K562 (cell line): ENCODE measurements around the gene PITHD1. TPM values are rescaled to one million over a fixed set of nuclear protein-coding genes. Genes with fewer than 3 reads are reported as not detected.

Experiments used
- ATAC-seq: fragments of 200-7000 bp; cut with Tn5 transposase; 3 replicates; pipeline ENCODE4 v1.9.1; 2020; ENCODE audit warnings: moderate library complexity
- BruUV-seq: library from RNA; stranded (reverse); fragments of 400-500 nt; replicated peaks from 2 replicates; lab custom pipeline; 2021; lab: Mats Ljungman, UMichigan
- CTCF ChIA-PET: fragments of 300-600 bp; formaldehyde crosslinking; extraction: SDS; loops from one replicate; lab custom pipeline; 2021; ENCODE audit warnings: low intra/inter-chr PET ratio; lab: Yijun Ruan, JAX
- POLR2A ChIA-PET: fragments of 300-600, 350-650 bp; sonication (Branson Sonifier 250); formaldehyde crosslinking; extraction: SDS; loops from one replicate; lab custom pipeline; 2021; ENCODE audit warnings: antibody characterized with exemption, inconsistent platforms; lab: Yijun Ruan, JAX
- DNase-seq, 4 experiments: peaks; one replicate each; pipeline versions ENCODE4 v3.0.0 to v3.0.0-alpha.2; 2011 to 2018; ENCODE audit warnings: low spot score in 3 of 4, mixed read lengths in 3 of 4; ENCODE audit errors: extremely low read depth in 1 of 4
- FAIRE-seq: peaks from 2 replicates; lab custom pipeline; 2011; peaks lifted over from hg19 to GRCh38; lab: Jason Lieb, UNC
- H2AFZ ChIP-seq: 2 replicates; pipeline ENCODE4 v1.6.0; 2011; ENCODE audit warnings: low read depth, low read length, control low read depth, inconsistent platforms
- H3K27ac ChIP-seq: fragments of 200-600 bp; 3 replicates; pipeline ENCODE4 v1.8.0; 2011; ENCODE audit warnings: low read depth, mild to moderate bottlenecking, control low read depth, inconsistent platforms, low read length, moderate library complexity, mixed read lengths; ENCODE audit errors: extremely low read depth
- H3K27me3 ChIP-seq, 2 experiments: fragments of 300-600 bp in 1 of 2; 2 replicates in 1 of 2; 3 replicates in 1 of 2; pipeline versions ENCODE4 v1.6.0 to v1.8.0; 2011; ENCODE audit warnings: inconsistent platforms in 2 of 2, low read length in 2 of 2, mild to moderate bottlenecking in 1 of 2, mixed read lengths in 1 of 2, moderate library complexity in 1 of 2; ENCODE audit not compliant: control insufficient read depth in 2 of 2, insufficient read depth in 2 of 2
- H3K36me3 ChIP-seq: fragments of 300-600 bp; 3 replicates; pipeline ENCODE4 v1.8.0; 2011; ENCODE audit warnings: mild to moderate bottlenecking, low read length, inconsistent platforms; ENCODE audit not compliant: control insufficient read depth, insufficient read depth
- H3K4me1 ChIP-seq, 2 experiments: fragments of 200-600 bp in 1 of 2; replicated peaks in 1 of 2; 2 replicates in 1 of 2; 3 replicates in 1 of 2; pipeline versions ENCODE4 v1.5.1 to v1.8.0; 2011; ENCODE audit warnings: inconsistent platforms in 2 of 2, low read length in 2 of 2, mild to moderate bottlenecking in 1 of 2, mixed read lengths in 1 of 2, moderate library complexity in 1 of 2; ENCODE audit not compliant: control insufficient read depth in 2 of 2, insufficient read depth in 2 of 2
- H3K4me2 ChIP-seq: 2 replicates; pipeline ENCODE4 v1.6.1; 2011; ENCODE audit warnings: low read length, control low read depth, inconsistent platforms, mixed read lengths; ENCODE audit not compliant: insufficient read depth
- H3K4me3 ChIP-seq: fragments of 200-600 bp; sonication (generic), shearing (Covaris generic); 2 replicates; pipeline ENCODE4 v1.5.1; 2016; ENCODE audit warnings: control low read depth, inconsistent platforms
- H3K79me2 ChIP-seq: fragments of 200-600 bp; 3 replicates; pipeline ENCODE4 v1.8.0; 2011; ENCODE audit warnings: low read length, inconsistent platforms; ENCODE audit not compliant: control insufficient read depth, insufficient read depth
- H3K9ac ChIP-seq, 2 experiments: 2 replicates each; pipeline versions ENCODE4 v1.6.0 to v1.6.1; 2011; ENCODE audit warnings: low read depth in 2 of 2, low read length in 2 of 2, control low read depth in 1 of 2, inconsistent platforms in 1 of 2, mild to moderate bottlenecking in 1 of 2, mixed read lengths in 1 of 2; ENCODE audit not compliant: insufficient read depth in 1 of 2
- H3K9me1 ChIP-seq: one replicate; pipeline ENCODE4 v1.6.0; 2011; ENCODE audit warnings: inconsistent platforms, mild to moderate bottlenecking, low read length, moderate library complexity; ENCODE audit not compliant: control insufficient read depth, insufficient read depth
- H3K9me3 ChIP-seq: replicated peaks from 2 replicates; pipeline ENCODE4 v1.5.1; 2011; ENCODE audit warnings: low read depth, low read length, inconsistent platforms; ENCODE audit not compliant: control insufficient read depth, insufficient read depth
- H4K20me1 ChIP-seq: replicated peaks from 2 replicates; pipeline ENCODE4 v1.6.1; 2011; ENCODE audit warnings: low read length, inconsistent platforms, mixed read lengths; ENCODE audit not compliant: control insufficient read depth, insufficient read depth
- CC2D1A ChIP-seq: fragments of 450-650 bp; IDR thresholded peaks from 2 replicates; pipeline ENCODE4 v1.6.1; 2017; ENCODE audit warnings: mild to moderate bottlenecking
- ETV1 ChIP-seq: fragments of 450-650 bp; conservative IDR thresholded peaks from 2 replicates; pipeline ENCODE4 v1.6.1; 2016; ENCODE audit warnings: missing genetic modification characterization, control low read depth, low read depth, missing compliant biosample characterization
- HDAC1 ChIP-seq, 2 experiments: fragments of 450-650 bp; IDR thresholded peaks; 2 replicates each; pipeline ENCODE4 v1.6.1; 2016 to 2017; ENCODE audit warnings: inconsistent platforms in 1 of 2, mild to moderate bottlenecking in 1 of 2, moderate library complexity in 1 of 2
- MYNN ChIP-seq, 2 experiments: sonication (generic); formaldehyde crosslinking in 1 of 2; IDR thresholded peaks; 2 replicates each; pipeline versions ENCODE4 v1.5.0 to v1.6.1; 2016 to 2020; ENCODE audit warnings: antibody characterized with exemption in 1 of 2, missing genetic modification reagents in 1 of 2
- NR2C1 ChIP-seq, 2 experiments: fragments of 450-650 bp; IDR thresholded peaks; 2 replicates each; pipeline ENCODE4 v1.6.1; 2017; ENCODE audit warnings: mild to moderate bottlenecking in 2 of 2, antibody characterized with exemption in 1 of 2, inconsistent platforms in 1 of 2, missing compliant biosample characterization in 1 of 2, missing genetic modification characterization in 1 of 2
- POLR2G ChIP-seq: fragments of 200-400 bp; formaldehyde crosslinking; IDR thresholded peaks from 2 replicates; pipeline ENCODE4 v1.6.1; 2017; ENCODE audit warnings: low read depth, mild to moderate bottlenecking, antibody characterized with exemption, low read length, moderate library complexity
- ZC3H4 ChIP-seq: sonication (generic); formaldehyde crosslinking; IDR thresholded peaks from 2 replicates; pipeline ENCODE4 v1.9.0; 2021; ENCODE audit warnings: missing genetic modification reagents, borderline replicate concordance
- ZNF12 ChIP-seq: sonication (generic); formaldehyde crosslinking; IDR thresholded peaks from 2 replicates; pipeline ENCODE4 v1.4.0; 2020; ENCODE audit warnings: mild to moderate bottlenecking, missing genetic modification reagents
- ZNF696 ChIP-seq: fragments of 250-450 bp; sonication (Bioruptor Pico); conservative IDR thresholded peaks from 2 replicates; pipeline ENCODE4 v1.4.0; 2020; ENCODE audit warnings: mild to moderate bottlenecking, moderate library complexity
- WGBS: fragments of 100-300 bp; shearing (Covaris generic); methylation state at CpG from one replicate; pipeline ENCODE4 v1.1.6; 2016; ENCODE audit warnings: low coverage, mixed read lengths; ENCODE audit not compliant: insufficient coverage; ENCODE audit errors: missing lambda C conversion rate; 5-methylcytosine and 5-hydroxymethylcytosine counted together
- in situ Hi-C: fragments of 300-500 bp; cut with MboI; formaldehyde crosslinking; loops from 4 replicates; pipeline ENCODE4 v1.15.0; 2018; ENCODE audit warnings: inconsistent platforms, mixed read lengths
- intact Hi-C: fragments of 100-400 bp; cut with micrococcal nuclease; formaldehyde crosslinking; loops from 2 replicates; pipeline ENCODE4 v1.14.2; 2022
- polyA plus RNA-seq, 8 experiments: library from polyadenylated mRNA; depleted of rRNA in 4 of 8; stranded (reverse) in 5 of 8; unstranded in 3 of 8; fragments of >200 nt; fragmentation: Nextera tagmentation in 2 of 8; fragmentation: Illumina TruSeq in 1 of 8; extraction: Ambion mirVana in 2 of 8; extraction: Trizol in 1 of 8; gene quantifications; 2 replicates each; pipeline versions ENCODE4 v1.2.1 to v1.2.3, GENCODE V29; 2011 to 2014; ENCODE audit warnings: inconsistent platforms in 1 of 8, missing spikeins in 1 of 8
- total RNA-seq, 7 experiments: library from RNA; depleted of rRNA in 6 of 7; stranded (reverse); fragments of >200 nt in 6 of 7; fragmentation: Illumina TruSeq in 2 of 7; extraction: Trizol in 2 of 7; gene quantifications; 2 replicates each; pipeline versions ENCODE4 v1.2.1 to v1.2.3, GENCODE V29; 2011 to 2021; ENCODE audit warnings: low replicate concordance in 1 of 7
- TF ChIP-seq, protein P1 (sequence below): sonication (generic); formaldehyde crosslinking; IDR thresholded peaks from 2 replicates; pipeline ENCODE4 v1.8.0; 2022; ENCODE audit warnings: mild to moderate bottlenecking, missing genetic modification reagents
- TF ChIP-seq, protein P2 (sequence below), 3 experiments: fragments of 200-800 bp in 1 of 3; sonication (Bioruptor generic) in 1 of 3; sonication (generic) in 1 of 3; formaldehyde crosslinking in 1 of 3; IDR thresholded peaks; 2 replicates each; pipeline versions ENCODE4 v1.6.1 to v1.8.0; 2016 to 2022; ENCODE audit warnings: mild to moderate bottlenecking in 2 of 3, missing compliant biosample characterization in 2 of 3, missing genetic modification characterization in 2 of 3, missing genetic modification reagents in 1 of 3

PITHD1 gene
- total and polyA plus RNA-seq, 9 of the 15 experiments (the other 6 are each of a cell fraction or from before 2014, with no cell fraction given): 46.5 to 175 (median 149) TPM

DNA sequence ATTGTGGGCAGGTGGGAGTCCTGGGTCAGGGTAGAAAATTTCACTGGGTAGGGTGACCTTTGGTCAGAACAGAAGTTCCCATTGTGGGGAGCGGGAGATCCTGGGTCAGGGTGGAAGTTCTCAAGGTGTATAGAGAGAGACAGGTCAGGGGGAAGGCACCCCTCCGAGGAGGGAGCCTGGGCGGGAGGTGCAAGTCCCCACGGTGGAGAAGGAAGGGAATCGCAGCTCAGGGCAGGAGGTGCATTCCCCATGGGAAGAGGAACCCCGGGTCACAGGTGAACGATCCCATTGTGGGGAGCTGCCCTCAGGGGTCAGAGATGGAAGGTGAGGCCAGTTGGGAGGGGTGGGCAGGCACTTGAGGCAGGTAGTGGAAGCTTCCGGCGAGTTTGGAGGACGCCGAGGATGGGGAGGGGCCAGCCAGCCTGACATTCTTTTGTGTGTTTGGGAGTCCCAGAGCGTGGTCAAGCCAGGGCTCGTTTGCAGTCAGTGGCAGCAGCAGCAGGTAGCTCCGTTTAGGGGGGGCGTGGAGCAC, 13.4 kb downstream of the PITHD1 start:
- peak overlapping the region; percentile 98 for H3K4me2 ChIP-seq
- no peaks in the 10 kb centered on the region for H3K9me1 ChIP-seq
- CTCF ChIA-PET: no interaction called here
- peak overlapping the region; percentile 90 for H3K27ac ChIP-seq
- peak; percentile 30 for ATAC-seq
- 0% methylated on average over 15 of the region's 15 CpGs for WGBS
- H3K9me3 ChIP-seq: no peaks in the 10 kb centered on the region
- BruUV-seq: no TSS peak
- H3K9ac ChIP-seq: peak overlapping the region; percentile 72 to 92
- peaks cover 60% of the 10 kb centered on the region for H3K36me3 ChIP-seq
- H3K4me1 ChIP-seq: peaks cover 31 to 52% of the 10 kb centered on the region in 2 experiments
- H4K20me1 ChIP-seq: peaks cover 3% of the 10 kb centered on the region; the same call in 1 of the 2 replicates
- FAIRE-seq: peak; percentile 35
- peak overlapping the region; percentile 51 for H2AFZ ChIP-seq
- in situ Hi-C loops (no loop called here), intact Hi-C loops (no loop called here)
- POLR2A ChIA-PET: interaction anchor here (0.6 to 10.2 kb wide), 11 partner anchors 9 to 365 kb away, joined by 3 to 197 read pairs (median 5); partner anchors contain the start of genes GALE and PITHD1
- peak overlapping the region; percentile 58 for H3K4me3 ChIP-seq
- DNase-seq: peak; percentile 48 to 73 (median 64)
- no peaks in the 10 kb centered on the region for H3K27me3 ChIP-seq
- peaks cover 29% of the 10 kb centered on the region for H3K79me2 ChIP-seq
- TF ChIP-seq NR2C1 (IDR thresholded peaks at IDR 0.05) (0 out of 2 replicates have a peak, but pooled peaks have one; percentile 26), NR2C1 (tag; IDR thresholded peaks at IDR 0.05) (no peak), CC2D1A (no peak), POLR2G (peak; percentile 56; the same call in 1 of the 2 replicates), HDAC1 (IDR thresholded peaks at IDR 0.05) (peak in 1 of 2 experiments; percentile 27; a peak in 1 of 4 replicates), MYNN (IDR thresholded peaks at IDR 0.05) (no peak), MYNN (CRISPR knock-in tag; IDR thresholded peaks at IDR 0.05) (no peak), ZNF696 (no peak), ETV1 (tag) (peak; percentile 49; the same call in 1 of the 2 replicates), ZC3H4 (0 out of 2 replicates have a peak, but pooled peaks have one; percentile 48), ZNF12 (CRISPR knock-in tag) (peak; percentile 36; the same call in 1 of the 2 replicates)
- TF ChIP-seq, protein P1, sequence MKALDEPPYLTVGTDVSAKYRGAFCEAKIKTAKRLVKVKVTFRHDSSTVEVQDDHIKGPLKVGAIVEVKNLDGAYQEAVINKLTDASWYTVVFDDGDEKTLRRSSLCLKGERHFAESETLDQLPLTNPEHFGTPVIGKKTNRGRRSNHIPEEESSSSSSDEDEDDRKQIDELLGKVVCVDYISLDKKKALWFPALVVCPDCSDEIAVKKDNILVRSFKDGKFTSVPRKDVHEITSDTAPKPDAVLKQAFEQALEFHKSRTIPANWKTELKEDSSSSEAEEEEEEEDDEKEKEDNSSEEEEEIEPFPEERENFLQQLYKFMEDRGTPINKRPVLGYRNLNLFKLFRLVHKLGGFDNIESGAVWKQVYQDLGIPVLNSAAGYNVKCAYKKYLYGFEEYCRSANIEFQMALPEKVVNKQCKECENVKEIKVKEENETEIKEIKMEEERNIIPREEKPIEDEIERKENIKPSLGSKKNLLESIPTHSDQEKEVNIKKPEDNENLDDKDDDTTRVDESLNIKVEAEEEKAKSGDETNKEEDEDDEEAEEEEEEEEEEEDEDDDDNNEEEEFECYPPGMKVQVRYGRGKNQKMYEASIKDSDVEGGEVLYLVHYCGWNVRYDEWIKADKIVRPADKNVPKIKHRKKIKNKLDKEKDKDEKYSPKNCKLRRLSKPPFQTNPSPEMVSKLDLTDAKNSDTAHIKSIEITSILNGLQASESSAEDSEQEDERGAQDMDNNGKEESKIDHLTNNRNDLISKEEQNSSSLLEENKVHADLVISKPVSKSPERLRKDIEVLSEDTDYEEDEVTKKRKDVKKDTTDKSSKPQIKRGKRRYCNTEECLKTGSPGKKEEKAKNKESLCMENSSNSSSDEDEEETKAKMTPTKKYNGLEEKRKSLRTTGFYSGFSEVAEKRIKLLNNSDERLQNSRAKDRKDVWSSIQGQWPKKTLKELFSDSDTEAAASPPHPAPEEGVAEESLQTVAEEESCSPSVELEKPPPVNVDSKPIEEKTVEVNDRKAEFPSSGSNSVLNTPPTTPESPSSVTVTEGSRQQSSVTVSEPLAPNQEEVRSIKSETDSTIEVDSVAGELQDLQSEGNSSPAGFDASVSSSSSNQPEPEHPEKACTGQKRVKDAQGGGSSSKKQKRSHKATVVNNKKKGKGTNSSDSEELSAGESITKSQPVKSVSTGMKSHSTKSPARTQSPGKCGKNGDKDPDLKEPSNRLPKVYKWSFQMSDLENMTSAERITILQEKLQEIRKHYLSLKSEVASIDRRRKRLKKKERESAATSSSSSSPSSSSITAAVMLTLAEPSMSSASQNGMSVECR (CRISPR knock-in tag): 0 out of 2 replicates have a peak, but pooled peaks have one; percentile 29
- TF ChIP-seq, protein P2, sequence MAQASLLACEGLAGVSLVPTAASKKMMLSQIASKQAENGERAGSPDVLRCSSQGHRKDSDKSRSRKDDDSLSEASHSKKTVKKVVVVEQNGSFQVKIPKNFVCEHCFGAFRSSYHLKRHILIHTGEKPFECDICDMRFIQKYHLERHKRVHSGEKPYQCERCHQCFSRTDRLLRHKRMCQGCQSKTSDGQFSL (CRISPR knock-in tag; IDR thresholded peaks at IDR 0.05): peak; percentile 44; the same call in 1 of the 2 replicates
- TF ChIP-seq, protein P2 (tag; IDR thresholded peaks at IDR 0.05): no peak
